ENCODE data around the gene GSC.
"Not testable (repeated sequence)": the region's sequence is repeated elsewhere in the genome, so short reads cannot be mapped to it uniquely, and the experiment has no call there.

The GSC gene

GRCh38 chr14:94771158-94771905 is 1.4 kb upstream of the GSC start:
- no peak for DNase-seq

GRCh38 chr14:94770815-94771157 is 873 bp upstream of the GSC start:
- DNase-seq = no peak

- DNase-seq = no peak
Observed at GRCh38 chr14:94770251-94770749, 387 bp upstream of the GSC start.

- DNase-seq = peak; percentile 13
Observed at GRCh38 chr14:94768521-94769390, 1.2 kb downstream of the GSC start.

- no peak for DNase-seq
Observed at GRCh38 chr14:94768141-94768520, 1.8 kb downstream of the GSC start.

GRCh38 chr14:94767321-94767878 is 2.5 kb downstream of the GSC start:
- DNase-seq = no peak

GRCh38 chr14:94764573-94764972 is 5.3 kb downstream of the GSC start:
- no peak for DNase-seq

- DNase-seq = no peak
Observed at GRCh38 chr14:94762431-94762830, 7.5 kb downstream of the GSC start.

- DNase-seq = no peak
Observed at GRCh38 chr14:94761997-94762377, 7.9 kb downstream of the GSC start.

GRCh38 chr14:94761348-94761996 is 8.4 kb downstream of the GSC start:
- DNase-seq = peak; percentile 15

GRCh38 chr14:94756310-94756882 is 13.5 kb downstream of the GSC start:
- no peak for DNase-seq

- DNase-seq = no peak
Observed at GRCh38 chr14:94754391-94754942, 15.4 kb downstream of the GSC start.

GRCh38 chr14:94752591-94753436 is 17.1 kb downstream of the GSC start:
- DNase-seq = no peak

- no peak for DNase-seq
Observed at GRCh38 chr14:94751956-94752355, 18.0 kb downstream of the GSC start.

GRCh38 chr14:94751321-94751720 is 18.6 kb downstream of the GSC start:
- no peak for DNase-seq

GRCh38 chr14:94750371-94750770 is 19.5 kb downstream of the GSC start:
- no peak for DNase-seq

GRCh38 chr14:94748667-94749347 is 21.1 kb downstream of the GSC start:
- DNase-seq = no peak

- DNase-seq = no peak
Observed at GRCh38 chr14:94747739-94748138, 22.2 kb downstream of the GSC start.

GRCh38 chr14:94747153-94747552 is 22.8 kb downstream of the GSC start:
- not testable (repeated sequence) for DNase-seq

GRCh38 chr14:94746131-94746530 is 23.8 kb downstream of the GSC start:
- DNase-seq = no peak

GRCh38 chr14:94738751-94739150 is 31.2 kb downstream of the GSC start:
- DNase-seq = no peak

Data from NCI-H2029 (cell line).